Adipocyte (in vitro differentiated cells): Measurements from ENCODE around the gene ARHGAP26.

Experiments
- DNase-seq: peaks from one replicate; pipeline ENCODE4 v3.0.0-alpha.2; 2015; ENCODE audit warnings: low read depth
- H3K27me3 ChIP-seq: replicated peaks from 2 replicates; pipeline ENCODE4 v1.7.0; 2013; ENCODE audit warnings: mild to moderate bottlenecking, low read length, moderate library complexity; ENCODE audit not compliant: control insufficient read depth, insufficient read depth
- H3K36me3 ChIP-seq: 2 replicates; pipeline ENCODE4 v1.7.0; 2013; ENCODE audit warnings: low read length, mild to moderate bottlenecking, moderate library complexity; ENCODE audit not compliant: control insufficient read depth, insufficient read depth, severe bottlenecking
- H3K4me1 ChIP-seq: 2 replicates; pipeline ENCODE4 v1.7.0; 2013; ENCODE audit warnings: mild to moderate bottlenecking, low read length, moderate library complexity; ENCODE audit not compliant: control insufficient read depth, insufficient read depth
- H3K4me3 ChIP-seq: 2 replicates; pipeline ENCODE4 v1.7.0; 2013; ENCODE audit warnings: mild to moderate bottlenecking, low read length, moderate library complexity
- H3K9ac ChIP-seq: 2 replicates; pipeline ENCODE4 v1.7.0; 2013; ENCODE audit warnings: mild to moderate bottlenecking, low read length, moderate library complexity
- H3K9me3 ChIP-seq: 2 replicates; pipeline ENCODE4 v1.7.0; 2013; ENCODE audit warnings: mild to moderate bottlenecking, low read length, moderate library complexity; ENCODE audit not compliant: control insufficient read depth

ARHGAP26 gene

GRCh38 chr5:143177263-143177983 lies 407.2 kb downstream of the ARHGAP26 start:
- H3K4me1 ChIP-seq, result peaks cover 11% of the 10 kb centered on the region
- no peak overlapping the region for H3K9ac ChIP-seq
- peak; percentile 95 for DNase-seq
- no peaks in the 10 kb centered on the region for H3K27me3 ChIP-seq
- no peak overlapping the region for H3K4me3 ChIP-seq
- no peaks in the 10 kb centered on the region for H3K36me3 ChIP-seq
- no peaks in the 10 kb centered on the region for H3K9me3 ChIP-seq

- H3K9me3 ChIP-seq, result no peaks in the 10 kb centered on the region
- no peak for DNase-seq
- H3K9ac ChIP-seq, result no peak overlapping the region
- no peaks in the 10 kb centered on the region for H3K36me3 ChIP-seq
- no peaks in the 10 kb centered on the region for H3K27me3 ChIP-seq
- H3K4me1 ChIP-seq, result peaks cover 19% of the 10 kb centered on the region
- H3K4me3 ChIP-seq, result no peak overlapping the region
Observed at GRCh38 chr5:143179126-143179740, 409.1 kb downstream of the ARHGAP26 start.

GRCh38 chr5:143180751-143181150 lies 410.6 kb downstream of the ARHGAP26 start:
- Histone ChIP-seq H3K4me3 (no peak overlapping the region), H3K9ac (no peak overlapping the region), H3K36me3 (no peaks in the 10 kb centered on the region), H3K4me1 (peaks cover 19% of the 10 kb centered on the region), H3K27me3 (no peaks in the 10 kb centered on the region), H3K9me3 (no peaks in the 10 kb centered on the region)
- no peak for DNase-seq

- H3K9me3 ChIP-seq, result no peaks in the 10 kb centered on the region
- H3K27me3 ChIP-seq, result no peaks in the 10 kb centered on the region
- peaks cover 19% of the 10 kb centered on the region for H3K4me1 ChIP-seq
- no peaks in the 10 kb centered on the region for H3K36me3 ChIP-seq
- no peak for DNase-seq
- no peak overlapping the region for H3K4me3 ChIP-seq
- H3K9ac ChIP-seq, result no peak overlapping the region
Observed at GRCh38 chr5:143181173-143181572, 411.0 kb downstream of the ARHGAP26 start.

- no peak overlapping the region for H3K9ac ChIP-seq
- H3K9me3 ChIP-seq, result no peaks in the 10 kb centered on the region
- DNase-seq, result no peak
- H3K36me3 ChIP-seq, result no peaks in the 10 kb centered on the region
- no peaks in the 10 kb centered on the region for H3K27me3 ChIP-seq
- no peak overlapping the region for H3K4me3 ChIP-seq
- H3K4me1 ChIP-seq, result peaks cover 15% of the 10 kb centered on the region
Observed at GRCh38 chr5:143182106-143182505, 411.9 kb downstream of the ARHGAP26 start.

- peaks cover 9% of the 10 kb centered on the region for H3K4me1 ChIP-seq
- no peak for DNase-seq
- no peaks in the 10 kb centered on the region for H3K36me3 ChIP-seq
Observed at GRCh38 chr5:143182901-143183820, 413.0 kb downstream of the ARHGAP26 start.

GRCh38 chr5:143183989-143184388 lies 413.8 kb downstream of the ARHGAP26 start:
- no peak for DNase-seq
- Histone ChIP-seq H3K4me1 (peaks cover 9% of the 10 kb centered on the region), H3K36me3 (no peaks in the 10 kb centered on the region), H3K27me3 (no peaks in the 10 kb centered on the region), H3K4me3 (no peak overlapping the region), H3K9me3 (no peaks in the 10 kb centered on the region), H3K9ac (no peak overlapping the region)

More at GRCh38 chr5:143182901-143183820, 413.0 kb downstream of the ARHGAP26 start:
- no peaks in the 10 kb centered on the region for H3K9me3 ChIP-seq
- H3K27me3 ChIP-seq, result no peaks in the 10 kb centered on the region
- no peak overlapping the region for H3K9ac ChIP-seq
- no peak overlapping the region for H3K4me3 ChIP-seq

- H3K36me3 ChIP-seq, result no peaks in the 10 kb centered on the region
- H3K4me1 ChIP-seq, result peaks cover 9% of the 10 kb centered on the region
- peaks cover 7% of the 10 kb centered on the region for H3K9me3 ChIP-seq
- no peaks in the 10 kb centered on the region for H3K27me3 ChIP-seq
- H3K4me3 ChIP-seq, result no peak overlapping the region
- DNase-seq, result peak; percentile 41
- H3K9ac ChIP-seq, result no peak overlapping the region
Observed at GRCh38 chr5:143186623-143187022, 416.4 kb downstream of the ARHGAP26 start.

- no peaks in the 10 kb centered on the region for H3K27me3 ChIP-seq
- H3K9ac ChIP-seq, result no peak overlapping the region
Observed at GRCh38 chr5:143187495-143187894, 417.3 kb downstream of the ARHGAP26 start.

GRCh38 chr5:143188083-143188482 lies 417.9 kb downstream of the ARHGAP26 start:
- Histone ChIP-seq H3K9ac (no peak overlapping the region), H3K4me1 (peaks cover 16% of the 10 kb centered on the region), H3K9me3 (peaks cover 7% of the 10 kb centered on the region), H3K36me3 (no peaks in the 10 kb centered on the region), H3K27me3 (no peaks in the 10 kb centered on the region), H3K4me3 (no peak overlapping the region)
- no peak for DNase-seq

More at GRCh38 chr5:143187495-143187894, 417.3 kb downstream of the ARHGAP26 start:
- no peaks in the 10 kb centered on the region for H3K36me3 ChIP-seq
- peaks cover 7% of the 10 kb centered on the region for H3K9me3 ChIP-seq
- H3K4me1 ChIP-seq, result peaks cover 13% of the 10 kb centered on the region
- no peak overlapping the region for H3K4me3 ChIP-seq
- no peak for DNase-seq

GRCh38 chr5:143188692-143189091 lies 418.5 kb downstream of the ARHGAP26 start:
- Histone ChIP-seq H3K36me3 (no peaks in the 10 kb centered on the region), H3K27me3 (no peaks in the 10 kb centered on the region)
- no peak for DNase-seq

More at GRCh38 chr5:143188692-143189091, 418.5 kb downstream of the ARHGAP26 start:
- Histone ChIP-seq H3K4me3 (no peak overlapping the region), H3K9ac (no peak overlapping the region), H3K9me3 (peaks cover 7% of the 10 kb centered on the region), H3K4me1 (peaks cover 10% of the 10 kb centered on the region)
